G401 (cell line): Measurements from ENCODE around the gene DNAI7. TPM values are rescaled to one million over a fixed set of nuclear protein-coding genes. Genes with fewer than 3 reads are reported as not detected.
A peak's percentile ranks its signal among the peaks of the same experiment; 100 is the strongest.

Experiments used
- DNase-seq: peaks from one replicate; pipeline ENCODE4 v3.0.0-alpha.2; 2015; ENCODE audit warnings: low spot score
- in situ Hi-C: cut with HindIII; loops from 2 replicates; pipeline ENCODE4 v1.10.0; 2016; ENCODE audit warnings: low sequenced_read_pairs, mixed read lengths
- total RNA-seq: library from RNA; depleted of rRNA; stranded (reverse); fragments of >200 nt; shearing (Covaris generic); gene quantifications from 2 replicates; pipeline ENCODE4 v1.2.3, GENCODE V29; 2014

Gene DNAI7
- total RNA-seq, 1 experiment from 2014 or later, result 0.20 TPM

GRCh38 chr12:25186788-25187402 is 8.1 kb downstream of the DNAI7 start:
- no peak for DNase-seq
- in situ Hi-C loops, result no loop called here

DNA sequence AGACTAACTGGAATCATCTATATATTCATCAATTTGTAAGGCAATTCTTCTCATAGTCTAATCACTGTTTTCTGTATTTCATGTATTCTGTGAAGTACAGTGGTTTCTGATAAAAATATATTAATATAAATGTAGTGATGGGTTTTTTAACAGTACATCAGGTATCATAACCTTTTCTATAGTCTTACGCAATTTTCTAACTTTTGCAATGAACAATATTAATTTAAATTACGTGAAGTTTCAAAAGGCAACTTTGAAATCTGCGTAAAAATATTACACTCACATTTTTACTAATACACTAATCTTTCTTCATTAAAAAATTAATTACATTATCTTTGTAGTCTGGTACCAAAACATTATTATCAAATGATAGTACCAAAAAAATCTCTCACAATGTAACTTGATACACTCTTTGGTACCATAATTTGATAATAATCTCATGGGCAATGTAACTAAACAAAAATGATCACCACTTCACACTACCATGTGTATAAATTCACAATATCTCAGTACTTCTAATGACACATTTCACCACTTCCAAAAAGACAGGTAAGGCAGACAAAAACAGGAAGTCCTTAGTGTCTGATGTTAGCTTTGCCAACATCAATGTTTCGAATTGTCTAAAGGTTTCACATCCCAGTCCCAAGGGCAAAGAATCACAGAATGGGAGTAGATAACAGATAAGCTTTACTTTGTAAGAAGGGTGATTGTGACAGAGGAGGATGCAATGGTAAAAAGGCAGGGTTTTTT is 8.7 kb downstream of the DNAI7 start:
- in situ Hi-C loops, result no loop called here
- DNase-seq, result no peak

GRCh38 chr12:25184132-25184531 is 10.8 kb downstream of the DNAI7 start:
- DNase-seq, result no peak
- in situ Hi-C loops, result no loop called here

DNA sequence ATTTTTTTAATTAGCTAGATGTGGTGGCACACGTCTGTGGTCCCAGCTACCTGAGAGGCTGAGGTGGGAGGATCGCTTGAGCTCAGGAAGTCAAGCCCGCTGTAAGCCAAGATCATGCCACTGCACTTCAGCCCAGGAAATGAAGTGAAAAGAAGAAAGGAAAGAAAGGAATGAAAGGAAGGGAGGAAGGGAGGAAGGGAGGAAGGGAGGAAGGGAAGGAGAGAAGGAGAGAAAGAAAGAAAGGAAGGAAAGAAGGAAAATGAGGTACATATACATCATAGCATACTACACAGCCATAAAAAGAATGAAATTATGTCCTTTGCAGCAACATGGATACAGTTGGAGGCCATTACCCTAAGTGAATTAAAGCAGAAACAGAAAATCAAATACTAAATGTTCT is 12.2 kb downstream of the DNAI7 start:
- in situ Hi-C loops, result no loop called here
- no peak for DNase-seq

- in situ Hi-C loops, result no loop called here
- no peak for DNase-seq
Measured at GRCh38 chr12:25162866-25163265, 32.1 kb downstream of the DNAI7 start.

GRCh38 chr12:25156061-25156460 is 38.9 kb downstream of the DNAI7 start:
- DNase-seq, result no peak
- in situ Hi-C loops, result no loop called here

GRCh38 chr12:25155022-25155576 is 39.9 kb downstream of the DNAI7 start:
- in situ Hi-C loops, result no loop called here
- peak; percentile 26 for DNase-seq

DNA sequence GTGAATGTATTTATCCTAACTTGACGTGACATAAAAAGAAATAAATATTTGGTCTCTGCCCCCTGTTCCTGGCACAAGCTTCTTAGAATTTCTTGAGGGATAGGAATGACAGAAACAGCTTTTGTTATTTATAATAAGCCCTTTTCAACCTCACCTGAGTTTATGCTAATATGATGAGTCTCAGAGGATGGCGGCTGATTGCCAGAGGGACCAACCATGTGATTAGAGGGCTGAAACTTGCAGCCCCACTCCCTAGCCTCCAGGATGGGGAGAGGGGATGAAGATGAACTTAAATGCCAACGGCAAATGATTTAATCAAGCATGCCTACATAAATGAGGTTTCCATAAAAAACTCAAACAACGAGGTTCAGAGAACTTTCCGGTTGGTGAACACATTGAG is 42.9 kb downstream of the DNAI7 start:
- no peak for DNase-seq
- in situ Hi-C loops, result no loop called here

DNA sequence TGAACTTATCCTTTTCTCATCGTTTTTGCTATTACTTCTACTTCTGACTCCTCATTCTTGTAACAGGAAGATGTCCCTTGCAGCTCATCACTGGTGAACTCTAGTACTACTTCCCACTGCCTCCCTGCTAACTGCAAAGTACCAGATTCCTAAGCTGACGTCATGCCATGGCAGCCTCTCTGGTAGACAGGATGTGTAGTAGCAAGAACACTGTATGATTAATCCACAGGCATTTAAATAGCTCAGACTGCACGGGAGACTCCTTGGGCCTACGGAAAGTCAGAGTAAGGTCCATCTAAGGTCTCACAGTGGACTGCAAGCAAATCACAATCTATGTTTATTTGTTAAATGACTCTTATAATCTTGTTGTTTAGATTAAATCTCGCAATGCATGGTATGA is 43.5 kb downstream of the DNAI7 start:
- DNase-seq, result no peak
- in situ Hi-C loops, result no loop called here

DNA sequence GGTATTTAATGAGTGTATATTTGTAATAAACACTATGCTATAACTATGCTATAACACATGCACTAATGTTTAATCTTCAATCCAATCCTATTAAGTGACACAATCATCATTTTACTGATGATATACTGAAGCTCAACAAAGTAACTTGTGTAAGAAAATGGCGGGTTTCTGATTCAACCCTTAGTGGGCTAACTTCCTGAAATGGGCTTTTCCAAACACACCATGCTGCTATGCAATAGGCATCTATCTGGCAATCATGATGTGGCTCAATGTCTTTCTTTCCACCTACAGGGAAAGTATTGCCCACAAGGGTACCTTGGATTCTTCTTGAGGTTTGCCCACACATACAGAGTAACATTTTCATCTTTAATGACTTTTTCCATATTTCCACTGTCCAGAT is 48.3 kb downstream of the DNAI7 start:
- in situ Hi-C loops, result no loop called here
- no peak for DNase-seq

GRCh38 chr12:25135531-25136154 is 59.3 kb downstream of the DNAI7 start:
- DNase-seq, result no peak
- in situ Hi-C loops, result no loop called here

DNA sequence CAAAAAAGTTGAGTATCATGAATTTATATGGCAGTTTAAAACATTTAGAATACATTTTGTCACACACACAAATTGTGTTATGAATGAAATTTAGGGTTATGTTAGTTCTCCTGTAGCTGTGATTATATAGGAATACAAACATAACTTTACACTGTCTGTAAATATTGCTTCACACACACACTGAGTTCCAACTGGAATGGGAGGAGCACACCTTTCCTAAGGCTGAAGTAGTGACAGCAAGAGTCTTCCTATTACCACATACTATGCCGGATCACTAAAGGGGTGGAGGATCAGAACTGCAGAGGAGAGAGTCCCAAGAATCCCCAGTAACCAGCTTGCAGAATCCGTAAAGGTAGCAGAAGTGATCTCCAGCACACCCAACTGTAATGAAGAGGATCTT is 63.7 kb downstream of the DNAI7 start:
- in situ Hi-C loops, result no loop called here
- no peak for DNase-seq

GRCh38 chr12:25130741-25131188 is 64.2 kb downstream of the DNAI7 start:
- DNase-seq, result peak; percentile 61
- in situ Hi-C loops, result no loop called here

DNA sequence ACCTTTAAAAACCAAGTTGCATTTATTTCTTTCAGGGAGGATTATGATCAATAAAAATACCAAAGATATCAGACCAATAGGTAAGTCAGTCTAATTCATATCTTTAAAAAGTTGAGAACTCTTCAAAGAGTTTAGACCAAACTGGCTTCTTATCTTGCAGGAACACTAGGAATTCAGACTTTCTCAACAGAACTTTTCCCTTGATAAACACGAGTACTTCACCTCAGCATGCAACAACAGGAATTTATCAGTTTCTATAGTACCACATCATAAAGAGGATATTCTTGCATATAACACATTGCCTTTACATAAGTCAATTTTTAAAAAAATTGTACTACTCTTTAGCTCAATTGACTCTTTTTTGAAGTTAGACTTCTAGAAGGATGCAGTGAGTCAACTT is 68.2 kb downstream of the DNAI7 start:
- no peak for DNase-seq
- in situ Hi-C loops, result no loop called here

DNA sequence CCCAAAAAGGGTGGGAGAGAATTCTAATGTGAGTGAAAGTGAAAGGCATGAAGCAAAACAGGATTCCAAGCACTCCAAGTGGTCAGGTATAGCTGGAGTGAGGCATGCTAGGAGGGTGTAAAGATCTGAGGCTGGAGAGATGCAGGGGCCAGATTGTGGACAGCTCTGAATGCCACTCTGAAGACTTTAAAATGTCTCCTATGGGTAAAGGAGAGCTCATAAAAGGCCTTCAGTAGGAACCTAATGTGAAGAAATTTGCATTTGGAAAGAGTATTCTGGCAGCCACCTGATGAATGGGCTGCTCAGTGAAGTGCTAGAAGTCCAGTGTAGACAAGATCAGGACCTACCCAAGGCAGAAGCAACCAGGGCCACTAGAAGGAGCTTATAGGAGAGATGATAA is 68.9 kb downstream of the DNAI7 start:
- in situ Hi-C loops, result no loop called here
- no peak for DNase-seq

GRCh38 chr12:25124493-25124892 is 70.5 kb downstream of the DNAI7 start:
- no peak for DNase-seq

GRCh38 chr12:25123126-25123525 is 71.8 kb downstream of the DNAI7 start:
- in situ Hi-C loops, result no loop called here
- DNase-seq, result no peak

More at GRCh38 chr12:25124493-25124892, 70.5 kb downstream of the DNAI7 start:
- in situ Hi-C loops, result no loop called here

DNA sequence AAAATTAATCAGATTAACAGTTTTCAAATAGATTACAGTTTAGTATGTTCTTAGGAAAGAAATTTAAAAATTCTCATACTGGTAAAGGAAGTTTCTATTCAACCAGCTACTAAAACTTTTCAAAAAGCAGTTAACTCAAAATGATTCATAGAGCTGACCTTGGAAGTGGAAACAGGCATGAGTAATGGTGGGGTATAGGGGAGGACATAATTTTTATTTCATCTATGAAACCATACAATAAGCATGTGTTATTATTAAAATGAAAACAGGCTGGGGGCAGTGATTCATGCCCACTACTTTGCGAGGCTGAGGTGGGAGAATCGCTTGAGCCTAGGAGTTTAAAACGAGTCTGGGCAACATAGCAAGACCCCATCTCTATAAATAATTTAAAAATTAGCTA is 73.0 kb downstream of the DNAI7 start:
- in situ Hi-C loops, result no loop called here
- no peak for DNase-seq

- in situ Hi-C loops, result no loop called here
- no peak for DNase-seq
Measured at GRCh38 chr12:25121110-25121509, 73.8 kb downstream of the DNAI7 start.

DNA sequence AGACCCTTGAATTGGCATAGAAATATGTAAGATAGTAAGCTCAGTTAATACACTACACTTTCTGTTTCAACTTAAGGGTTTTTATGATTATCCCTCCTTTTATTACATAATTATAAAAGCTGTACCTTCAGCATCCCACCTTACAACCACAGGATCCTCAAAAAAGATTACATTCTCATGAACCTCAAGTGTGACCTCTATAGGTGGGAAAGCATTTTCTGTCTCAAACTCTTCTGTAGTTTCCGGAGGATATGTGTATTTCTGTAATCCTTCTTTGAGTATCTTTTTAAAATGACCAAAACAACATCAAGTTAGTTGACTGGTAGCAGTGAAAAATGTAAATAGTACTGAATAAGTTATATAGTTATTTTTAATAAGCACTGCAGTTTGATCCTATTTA is 75.9 kb downstream of the DNAI7 start:
- DNase-seq, result no peak
- in situ Hi-C loops, result no loop called here
